ENCODE data around the gene ATP10A.

Gene ATP10A

DNA sequence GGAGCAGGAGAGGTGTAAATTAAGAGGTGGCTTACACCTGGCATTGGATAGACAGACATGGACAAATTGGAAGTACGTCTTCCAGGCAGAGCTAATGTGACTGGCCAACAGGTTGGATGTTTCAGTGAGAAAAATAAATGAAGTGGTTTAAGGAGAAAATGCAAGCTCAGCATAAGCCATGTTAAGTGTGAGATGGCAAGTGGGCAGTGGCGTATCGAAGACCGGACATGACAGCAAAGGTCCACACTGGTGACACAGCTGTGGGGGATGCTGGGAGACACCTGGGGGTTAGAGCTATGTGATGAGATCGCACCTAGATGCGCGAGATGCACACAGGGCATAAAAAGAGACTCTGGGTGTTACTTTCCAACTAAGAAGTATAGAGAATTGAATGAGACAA is 3.7 kb upstream of the ATP10A start:
- TF ChIP-seq, protein P1, sequence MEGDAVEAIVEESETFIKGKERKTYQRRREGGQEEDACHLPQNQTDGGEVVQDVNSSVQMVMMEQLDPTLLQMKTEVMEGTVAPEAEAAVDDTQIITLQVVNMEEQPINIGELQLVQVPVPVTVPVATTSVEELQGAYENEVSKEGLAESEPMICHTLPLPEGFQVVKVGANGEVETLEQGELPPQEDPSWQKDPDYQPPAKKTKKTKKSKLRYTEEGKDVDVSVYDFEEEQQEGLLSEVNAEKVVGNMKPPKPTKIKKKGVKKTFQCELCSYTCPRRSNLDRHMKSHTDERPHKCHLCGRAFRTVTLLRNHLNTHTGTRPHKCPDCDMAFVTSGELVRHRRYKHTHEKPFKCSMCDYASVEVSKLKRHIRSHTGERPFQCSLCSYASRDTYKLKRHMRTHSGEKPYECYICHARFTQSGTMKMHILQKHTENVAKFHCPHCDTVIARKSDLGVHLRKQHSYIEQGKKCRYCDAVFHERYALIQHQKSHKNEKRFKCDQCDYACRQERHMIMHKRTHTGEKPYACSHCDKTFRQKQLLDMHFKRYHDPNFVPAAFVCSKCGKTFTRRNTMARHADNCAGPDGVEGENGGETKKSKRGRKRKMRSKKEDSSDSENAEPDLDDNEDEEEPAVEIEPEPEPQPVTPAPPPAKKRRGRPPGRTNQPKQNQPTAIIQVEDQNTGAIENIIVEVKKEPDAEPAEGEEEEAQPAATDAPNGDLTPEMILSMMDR (IDR thresholded peaks at IDR 0.05; ENCODE audit: insufficient read depth, low read depth, low read length, missing control alignments), result no peak
- no peak overlapping the region for H3K4me3 ChIP-seq (ENCODE audit: low read depth, low read length)
- no peak for DNase-seq (ENCODE audit: low read depth)

DNA sequence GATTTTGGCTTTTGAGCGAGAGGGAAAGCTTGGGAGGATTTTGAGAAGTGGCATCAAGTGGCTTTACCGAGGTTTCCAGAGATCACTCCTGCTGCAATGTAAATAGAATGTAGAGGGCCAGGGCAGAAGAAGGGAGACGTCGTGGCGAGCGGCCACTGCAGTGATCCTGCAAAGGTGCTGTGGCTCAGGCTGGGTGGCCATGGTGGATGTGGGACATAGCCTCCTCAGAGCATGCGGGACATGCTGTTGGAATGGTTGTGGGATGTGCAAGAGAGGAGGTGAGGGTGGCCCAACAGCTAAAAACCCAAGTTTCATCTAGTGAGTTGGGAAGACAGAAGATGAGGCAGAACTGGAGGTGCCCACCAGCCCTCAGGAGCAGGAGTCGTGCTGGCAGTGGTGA is 3.1 kb upstream of the ATP10A start:
- TF ChIP-seq, protein P1 (IDR thresholded peaks at IDR 0.05; ENCODE audit: insufficient read depth, low read depth, low read length, missing control alignments), result no peak
- H3K4me3 ChIP-seq (ENCODE audit: low read depth, low read length), result no peak overlapping the region
- DNase-seq (ENCODE audit: low read depth), result no peak

DNA sequence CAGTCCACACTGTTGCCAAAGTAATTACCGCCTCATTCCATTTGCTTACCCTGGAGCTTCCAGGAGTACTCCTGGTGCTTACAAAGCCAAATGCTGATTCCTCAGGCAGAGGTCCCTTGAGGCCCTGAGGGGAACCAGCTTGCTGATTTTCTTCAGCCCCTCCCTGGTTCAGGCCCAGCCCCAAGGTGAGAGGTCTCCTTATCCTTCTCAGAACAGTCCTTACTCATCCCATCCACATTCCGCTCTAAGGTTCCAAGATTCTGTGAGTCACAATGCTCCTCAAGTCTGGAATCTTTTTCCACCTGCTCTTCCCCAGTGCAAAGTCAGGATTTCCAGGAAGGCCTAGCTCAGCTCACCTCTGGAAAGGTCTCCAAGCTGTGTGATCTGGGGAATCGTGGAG is 1.8 kb upstream of the ATP10A start:
- no peak for DNase-seq (ENCODE audit: low read depth)
- H3K4me3 ChIP-seq (ENCODE audit: low read depth, low read length), result no peak overlapping the region
- TF ChIP-seq, protein P1 (IDR thresholded peaks at IDR 0.05; ENCODE audit: insufficient read depth, low read depth, low read length, missing control alignments), result no peak

DNA sequence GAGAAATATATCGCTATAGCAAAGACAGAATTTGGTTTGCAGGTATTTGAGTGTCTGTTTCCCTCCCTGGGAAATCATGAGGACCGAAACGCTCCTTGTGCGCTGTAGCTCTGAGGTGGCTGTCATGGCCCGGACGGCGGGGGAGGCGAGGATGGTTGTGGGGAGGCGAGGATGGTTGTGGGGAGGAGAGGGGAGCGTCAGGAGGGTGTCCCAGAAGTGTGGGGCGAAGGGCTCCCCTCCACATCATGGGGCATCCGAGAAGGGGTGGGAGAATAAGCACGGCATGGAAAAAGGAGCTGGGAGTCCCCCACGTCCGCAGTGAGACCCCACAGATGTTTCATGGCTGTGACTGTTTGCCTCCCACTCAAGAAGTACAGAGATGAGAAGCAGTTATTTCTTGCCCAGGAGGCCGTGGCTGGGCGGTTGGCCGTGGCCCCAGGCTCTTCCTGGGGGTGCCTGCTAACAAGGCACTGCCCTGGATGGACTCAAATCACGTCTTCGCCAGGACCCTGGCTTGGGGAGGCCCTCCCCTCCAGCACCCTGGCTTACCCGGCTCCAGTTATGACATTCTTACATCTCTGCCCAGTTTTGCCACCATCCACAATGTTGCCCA is 947 bp upstream of the ATP10A start:
- H3K4me3 ChIP-seq (ENCODE audit: low read depth, low read length), result no peak overlapping the region
- no peak for DNase-seq (ENCODE audit: low read depth)

DNA sequence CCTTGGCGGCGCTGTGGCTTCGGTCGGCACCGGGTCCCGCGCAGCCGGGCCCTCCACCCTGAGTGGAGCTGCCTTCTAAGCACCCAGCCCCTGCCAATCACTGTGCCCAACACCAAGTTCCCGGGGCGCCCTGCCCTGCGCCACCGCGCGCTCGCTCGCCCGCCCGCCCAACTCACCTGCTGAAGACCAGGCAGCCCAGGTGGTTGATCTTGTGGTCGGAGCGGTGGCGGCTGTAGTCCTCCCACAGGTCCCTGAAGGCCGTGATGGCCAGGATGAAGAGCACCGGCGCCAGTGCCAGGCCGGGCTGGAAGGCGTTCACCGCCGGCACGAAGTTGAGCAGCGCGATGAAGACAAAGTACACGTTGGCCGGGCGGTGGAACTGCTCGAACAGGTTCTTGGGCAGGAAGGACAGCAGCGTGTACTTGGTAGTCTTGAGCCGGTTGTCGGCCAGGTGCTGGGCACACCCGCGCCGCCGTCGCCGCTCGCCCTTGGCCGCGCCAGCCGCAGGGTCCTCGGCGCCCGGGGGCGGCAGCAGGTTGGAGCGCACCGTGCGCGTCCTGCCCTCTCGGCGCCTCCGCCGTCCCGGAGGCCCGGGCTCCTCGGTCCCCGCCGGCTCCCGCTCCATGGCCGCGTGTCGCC is 536 bp downstream of the ATP10A start:
- H3K4me3 ChIP-seq (ENCODE audit: low read depth, low read length), result no peak overlapping the region
- TF ChIP-seq, protein P1 (IDR thresholded peaks at IDR 0.05; ENCODE audit: insufficient read depth, low read depth, low read length, missing control alignments), result no peak
- no peak for DNase-seq (ENCODE audit: low read depth)

More for the DNA sequence above, 947 bp upstream of the ATP10A start:
- TF ChIP-seq, protein P1 (IDR thresholded peaks at IDR 0.05; ENCODE audit: insufficient read depth, low read depth, low read length, missing control alignments), result no peak

DNA sequence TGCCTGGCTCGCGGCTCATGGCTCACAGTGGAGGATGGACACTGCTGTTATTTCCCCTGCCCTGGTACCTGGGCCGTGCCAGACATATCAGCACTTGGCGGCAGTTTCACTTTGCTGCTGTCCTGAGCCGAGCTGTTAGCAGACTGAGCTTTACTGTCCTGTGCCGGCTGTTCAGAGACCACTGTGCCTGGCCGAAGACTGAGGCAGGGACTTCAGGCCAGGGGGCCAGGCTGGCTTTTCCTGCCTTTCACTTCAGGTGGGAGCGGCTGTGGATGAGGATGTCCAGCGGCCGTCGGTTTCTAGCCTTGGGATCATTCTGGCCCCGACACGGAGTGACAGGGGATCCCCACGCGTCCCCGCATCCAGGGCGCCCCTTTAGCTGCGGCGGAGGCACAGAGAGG is 1.1 kb downstream of the ATP10A start:
- TF ChIP-seq, protein P1 (IDR thresholded peaks at IDR 0.05; ENCODE audit: insufficient read depth, low read depth, low read length, missing control alignments), result no peak
- H3K4me3 ChIP-seq (ENCODE audit: low read depth, low read length), result no peak overlapping the region

More for the DNA sequence above, 1.1 kb downstream of the ATP10A start:
- DNase-seq (ENCODE audit: low read depth), result no peak
